ENCODE measurements around the gene LBX2. TPM values are rescaled to one million over a fixed set of nuclear protein-coding genes. Genes with fewer than 3 reads are reported as not detected.

LBX2 gene
- total and polyA plus RNA-seq, 9 of the 15 experiments (the other 6 are each of a cell fraction or from before 2014, with no cell fraction given), result 0.39 to 6.2 (median 1.8) TPM; not detected in 1

DNA sequence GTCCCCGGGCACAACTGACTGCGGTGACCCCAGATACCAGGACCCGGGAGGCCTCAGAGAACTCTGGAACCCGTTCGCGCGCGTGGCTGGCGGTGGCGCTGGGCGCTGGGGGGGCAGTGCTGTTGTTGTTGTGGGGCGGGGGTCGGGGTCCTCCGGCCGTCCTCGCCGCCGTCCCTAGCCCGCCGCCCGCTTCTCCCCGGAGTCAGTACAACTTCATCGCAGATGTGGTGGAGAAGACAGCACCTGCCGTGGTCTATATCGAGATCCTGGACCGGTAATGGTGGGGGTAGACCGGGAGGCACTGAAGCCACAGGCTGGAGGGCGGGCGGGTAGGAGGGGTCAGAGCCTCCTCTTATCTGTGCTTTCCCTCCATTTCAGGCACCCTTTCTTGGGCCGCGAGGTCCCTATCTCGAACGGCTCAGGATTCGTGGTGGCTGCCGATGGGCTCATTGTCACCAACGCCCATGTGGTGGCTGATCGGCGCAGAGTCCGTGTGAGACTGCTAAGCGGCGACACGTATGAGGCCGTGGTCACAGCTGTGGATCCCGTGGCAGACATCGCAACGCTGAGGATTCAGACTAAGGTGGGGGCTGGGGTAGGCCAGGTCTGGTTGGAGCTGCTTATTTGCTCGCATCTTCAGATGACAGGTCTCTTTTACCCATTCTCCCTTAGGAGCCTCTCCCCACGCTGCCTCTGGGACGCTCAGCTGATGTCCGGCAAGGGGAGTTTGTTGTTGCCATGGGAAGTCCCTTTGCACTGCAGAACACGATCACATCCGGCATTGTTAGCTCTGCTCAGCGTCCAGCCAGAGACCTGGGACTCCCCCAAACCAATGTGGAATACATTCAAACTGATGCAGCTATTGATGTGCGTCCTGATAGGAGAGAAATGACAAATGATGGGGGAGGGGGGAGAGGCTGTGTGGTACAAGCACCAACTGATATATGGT is 31.1 kb upstream of the LBX2 start (continued):
- TF ChIP-seq, protein P1, sequence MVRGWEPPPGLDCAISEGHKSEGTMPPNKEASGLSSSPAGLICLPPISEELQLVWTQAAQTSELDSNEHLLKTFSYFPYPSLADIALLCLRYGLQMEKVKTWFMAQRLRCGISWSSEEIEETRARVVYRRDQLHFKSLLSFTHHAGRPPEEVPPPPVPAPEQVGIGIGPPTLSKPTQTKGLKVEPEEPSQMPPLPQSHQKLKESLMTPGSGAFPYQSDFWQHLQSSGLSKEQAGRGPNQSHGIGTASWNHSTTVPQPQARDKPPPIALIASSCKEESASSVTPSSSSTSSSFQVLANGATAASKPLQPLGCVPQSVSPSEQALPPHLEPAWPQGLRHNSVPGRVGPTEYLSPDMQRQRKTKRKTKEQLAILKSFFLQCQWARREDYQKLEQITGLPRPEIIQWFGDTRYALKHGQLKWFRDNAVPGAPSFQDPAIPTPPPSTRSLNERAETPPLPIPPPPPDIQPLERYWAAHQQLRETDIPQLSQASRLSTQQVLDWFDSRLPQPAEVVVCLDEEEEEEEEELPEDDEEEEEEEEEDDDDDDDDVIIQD (CRISPR knock-in tag; IDR thresholded peaks at IDR 0.05), result no peak
- TF ChIP-seq SOX6 (IDR thresholded peaks at IDR 0.05) (peak; percentile 78; the same call in 1 of the 2 replicates), ZNF197 (CRISPR knock-in tag; IDR thresholded peaks at IDR 0.05; ENCODE audit: low read depth) (no peak; the same call in 1 of the 2 replicates), CC2D1A (IDR thresholded peaks at IDR 0.05) (peak; percentile 41; the same call in 1 of the 2 replicates), NFIX (CRISPR knock-in tag; IDR thresholded peaks at IDR 0.05; ENCODE audit: low read depth) (no peak), ADNP (tag; IDR thresholded peaks at IDR 0.05) (no peak), TGIF2 (CRISPR knock-in tag; IDR thresholded peaks at IDR 0.05) (no peak), DACH1 (IDR thresholded peaks at IDR 0.05; ENCODE audit: partially characterized antibody) (peak; percentile 66), EP300 (IDR thresholded peaks at IDR 0.05; ENCODE audit: low read length) (peak; percentile 71; the same call in 1 of the 2 replicates), RHOXF2B (CRISPR knock-in tag; conservative IDR thresholded peaks at IDR 0.05) (no peak), NR2C2 (CRISPR knock-in tag; IDR thresholded peaks at IDR 0.05) (peak; percentile 61), NR2C2 (tag; IDR thresholded peaks at IDR 0.05) (no peak; the same call in 1 of the 2 replicates), LCOR (CRISPR knock-in tag; IDR thresholded peaks at IDR 0.05) (peak; percentile 75), ZNF707 (CRISPR knock-in tag; conservative IDR thresholded peaks at IDR 0.05) (no peak), MAZ (CRISPR knock-in tag; conservative IDR thresholded peaks at IDR 0.05 in 1 of 2, IDR thresholded peaks at IDR 0.05 in 1 of 2) (peak; percentile 20 to 77; a peak in 3 of 4 replicates), SIX5 (IDR thresholded peaks at IDR 0.05; ENCODE audit: borderline replicate concordance in 1 of 2, insufficient read depth in 1 of 2, low read depth in 1 of 2, low read length in 2 of 2) (no peak), HSF4 (CRISPR knock-in tag; IDR thresholded peaks at IDR 0.05; ENCODE audit: borderline replicate concordance) (no peak), ETV1 (tag; conservative IDR thresholded peaks at IDR 0.05; ENCODE audit: low read depth) (no peak)
- TF ChIP-seq, protein P2, sequence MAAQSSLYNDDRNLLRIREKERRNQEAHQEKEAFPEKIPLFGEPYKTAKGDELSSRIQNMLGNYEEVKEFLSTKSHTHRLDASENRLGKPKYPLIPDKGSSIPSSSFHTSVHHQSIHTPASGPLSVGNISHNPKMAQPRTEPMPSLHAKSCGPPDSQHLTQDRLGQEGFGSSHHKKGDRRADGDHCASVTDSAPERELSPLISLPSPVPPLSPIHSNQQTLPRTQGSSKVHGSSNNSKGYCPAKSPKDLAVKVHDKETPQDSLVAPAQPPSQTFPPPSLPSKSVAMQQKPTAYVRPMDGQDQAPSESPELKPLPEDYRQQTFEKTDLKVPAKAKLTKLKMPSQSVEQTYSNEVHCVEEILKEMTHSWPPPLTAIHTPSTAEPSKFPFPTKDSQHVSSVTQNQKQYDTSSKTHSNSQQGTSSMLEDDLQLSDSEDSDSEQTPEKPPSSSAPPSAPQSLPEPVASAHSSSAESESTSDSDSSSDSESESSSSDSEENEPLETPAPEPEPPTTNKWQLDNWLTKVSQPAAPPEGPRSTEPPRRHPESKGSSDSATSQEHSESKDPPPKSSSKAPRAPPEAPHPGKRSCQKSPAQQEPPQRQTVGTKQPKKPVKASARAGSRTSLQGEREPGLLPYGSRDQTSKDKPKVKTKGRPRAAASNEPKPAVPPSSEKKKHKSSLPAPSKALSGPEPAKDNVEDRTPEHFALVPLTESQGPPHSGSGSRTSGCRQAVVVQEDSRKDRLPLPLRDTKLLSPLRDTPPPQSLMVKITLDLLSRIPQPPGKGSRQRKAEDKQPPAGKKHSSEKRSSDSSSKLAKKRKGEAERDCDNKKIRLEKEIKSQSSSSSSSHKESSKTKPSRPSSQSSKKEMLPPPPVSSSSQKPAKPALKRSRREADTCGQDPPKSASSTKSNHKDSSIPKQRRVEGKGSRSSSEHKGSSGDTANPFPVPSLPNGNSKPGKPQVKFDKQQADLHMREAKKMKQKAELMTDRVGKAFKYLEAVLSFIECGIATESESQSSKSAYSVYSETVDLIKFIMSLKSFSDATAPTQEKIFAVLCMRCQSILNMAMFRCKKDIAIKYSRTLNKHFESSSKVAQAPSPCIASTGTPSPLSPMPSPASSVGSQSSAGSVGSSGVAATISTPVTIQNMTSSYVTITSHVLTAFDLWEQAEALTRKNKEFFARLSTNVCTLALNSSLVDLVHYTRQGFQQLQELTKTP (IDR thresholded peaks at IDR 0.05; ENCODE audit: low read depth in 1 of 2, partially characterized antibody in 2 of 2), result no peak
- TF ChIP-seq, protein P3, sequence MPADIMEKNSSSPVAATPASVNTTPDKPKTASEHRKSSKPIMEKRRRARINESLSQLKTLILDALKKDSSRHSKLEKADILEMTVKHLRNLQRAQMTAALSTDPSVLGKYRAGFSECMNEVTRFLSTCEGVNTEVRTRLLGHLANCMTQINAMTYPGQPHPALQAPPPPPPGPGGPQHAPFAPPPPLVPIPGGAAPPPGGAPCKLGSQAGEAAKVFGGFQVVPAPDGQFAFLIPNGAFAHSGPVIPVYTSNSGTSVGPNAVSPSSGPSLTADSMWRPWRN (IDR thresholded peaks at IDR 0.05; ENCODE audit: low read depth), result no peak
- TF ChIP-seq, protein P4, sequence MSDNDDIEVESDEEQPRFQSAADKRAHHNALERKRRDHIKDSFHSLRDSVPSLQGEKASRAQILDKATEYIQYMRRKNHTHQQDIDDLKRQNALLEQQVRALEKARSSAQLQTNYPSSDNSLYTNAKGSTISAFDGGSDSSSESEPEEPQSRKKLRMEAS (CRISPR knock-in tag; IDR thresholded peaks at IDR 0.05), result peak; percentile 92

Measured in K562 (cell line).